HepG2 (cell line): ENCODE results near the gene EIF4E1B. TPM values are rescaled to one million over a fixed set of nuclear protein-coding genes. Genes with fewer than 3 reads are reported as not detected.

ENCODE experiments used
- ATAC-seq: fragments of 200-7000 bp; cut with Tn5 transposase; 3 replicates; pipeline ENCODE4 v1.9.1; 2020; ENCODE audit warnings: mild to moderate bottlenecking, moderate library complexity
- BruUV-seq: library from RNA; stranded (reverse); fragments of 400-500 nt; replicated peaks from 2 replicates; lab custom pipeline; 2021; lab: Mats Ljungman, UMichigan
- CTCF ChIA-PET: fragments of 300-600 bp; formaldehyde crosslinking; extraction: SDS; loops from one replicate; lab custom pipeline; 2021; ENCODE audit warnings: low total read pairs, inconsistent platforms, low intra/inter-chr PET ratio; lab: Yijun Ruan, JAX
- POLR2A ChIA-PET: fragments of 350-600 bp; sonication (Branson Sonifier 250); formaldehyde crosslinking; loops from one replicate; lab custom pipeline; 2020; ENCODE audit warnings: antibody characterized with exemption, inconsistent platforms; lab: Yijun Ruan, JAX
- DNase-seq: peaks from one replicate; pipeline ENCODE4 v3.0.0-alpha.2; 2015; ENCODE audit warnings: low spot score
- FAIRE-seq: peaks from 3 replicates; lab custom pipeline; 2011; peaks lifted over from hg19 to GRCh38; lab: Jason Lieb, UNC
- H2AFZ ChIP-seq: one replicate; pipeline ENCODE4 v1.6.1; 2011; ENCODE audit warnings: low read length, inconsistent platforms
- H3K27ac ChIP-seq: fragments of 300-600 bp; 3 replicates; pipeline ENCODE4 v1.8.0; 2011; ENCODE audit warnings: mixed run types, mild to moderate bottlenecking, mixed read lengths, low read length, inconsistent platforms; ENCODE audit not compliant: insufficient read depth; ENCODE audit errors: extremely low read length
- H3K27me3 ChIP-seq, 2 experiments: fragments of 200-600 bp in 1 of 2; 2 replicates in 1 of 2; 3 replicates in 1 of 2; pipeline versions ENCODE4 v1.6.0 to v1.8.0; 2011; ENCODE audit warnings: low read length in 2 of 2, mild to moderate bottlenecking in 2 of 2, moderate library complexity in 2 of 2, inconsistent platforms in 1 of 2; ENCODE audit not compliant: insufficient read depth in 2 of 2, control insufficient read depth in 1 of 2
- H3K36me3 ChIP-seq, 2 experiments: fragments of 200-600 bp in 1 of 2; replicated peaks in 1 of 2; 2 replicates in 1 of 2; 3 replicates in 1 of 2; pipeline versions ENCODE4 v1.5.1 to v1.8.0; 2011; ENCODE audit warnings: low read length in 2 of 2, inconsistent platforms in 1 of 2; ENCODE audit not compliant: insufficient read depth in 2 of 2, control insufficient read depth in 1 of 2
- H3K4me1 ChIP-seq: 2 replicates; pipeline ENCODE4 v1.5.1; 2012; ENCODE audit warnings: low read length, inconsistent platforms; ENCODE audit not compliant: insufficient read depth
- H3K4me2 ChIP-seq: 2 replicates; pipeline ENCODE4 v1.6.0; 2011; ENCODE audit warnings: low read depth, low read length, inconsistent platforms
- H3K4me3 ChIP-seq, 3 experiments: fragments of 200-600 bp in 1 of 3; sonication (generic), shearing (Covaris generic) in 1 of 3; replicated peaks in 1 of 3; 2 replicates each; pipeline ENCODE4 v1.5.1; 2011 to 2016; ENCODE audit warnings: low read length in 3 of 3, inconsistent platforms in 2 of 3, low read depth in 2 of 3, mild to moderate bottlenecking in 2 of 3, control low read depth in 1 of 3, mixed read lengths in 1 of 3; ENCODE audit not compliant: insufficient read depth in 1 of 3
- H3K79me2 ChIP-seq: one replicate; pipeline ENCODE4 v1.6.1; 2011; ENCODE audit warnings: low read length, inconsistent platforms; ENCODE audit not compliant: insufficient read depth
- H3K9ac ChIP-seq: 2 replicates; pipeline ENCODE4 v1.6.0; 2011; ENCODE audit warnings: mild to moderate bottlenecking, low read depth, low read length, inconsistent platforms; ENCODE audit not compliant: insufficient read depth
- H3K9me3 ChIP-seq: 2 replicates; pipeline ENCODE4 v1.5.1; 2012; ENCODE audit warnings: mild to moderate bottlenecking, low read length
- H4K20me1 ChIP-seq: 2 replicates; pipeline ENCODE4 v1.6.0; 2011; ENCODE audit warnings: inconsistent platforms, mild to moderate bottlenecking, low read length, moderate library complexity; ENCODE audit not compliant: insufficient read depth
- ARNTL ChIP-seq: sonication (generic); formaldehyde crosslinking; IDR thresholded peaks from 2 replicates; pipeline ENCODE4 v1.4.0; 2020; ENCODE audit warnings: mild to moderate bottlenecking, missing genetic modification reagents
- BHLHE40 ChIP-seq: IDR thresholded peaks from 2 replicates; pipeline ENCODE4 v1.6.1; 2011; ENCODE audit warnings: low read length, improper control_type of control experiment
- GABPB1 ChIP-seq: IDR thresholded peaks from 2 replicates; pipeline ENCODE4 v1.6.1; 2016; ENCODE audit warnings: mild to moderate bottlenecking, missing genetic modification reagents, moderate library complexity, missing compliant biosample characterization
- GATA4 ChIP-seq: sonication (generic); IDR thresholded peaks from 2 replicates; pipeline ENCODE4 v1.6.1; 2016; ENCODE audit warnings: antibody characterized with exemption, low read depth, borderline replicate concordance
- KLF12 ChIP-seq: sonication (generic); formaldehyde crosslinking; IDR thresholded peaks from 2 replicates; pipeline ENCODE4 v1.4.0; 2020; ENCODE audit warnings: missing genetic modification reagents, borderline replicate concordance
- MEIS2 ChIP-seq: sonication (generic); formaldehyde crosslinking; IDR thresholded peaks from 2 replicates; pipeline ENCODE4 v1.9.0; 2021; ENCODE audit warnings: mild to moderate bottlenecking, missing genetic modification reagents
- NR2F1 ChIP-seq, 2 experiments: fragments of 450-650 bp in 1 of 2; formaldehyde crosslinking in 1 of 2; IDR thresholded peaks; 2 replicates each; pipeline versions ENCODE4 v1.5.0 to v1.6.1; 2016 to 2020; ENCODE audit warnings: mild to moderate bottlenecking in 1 of 2, missing compliant biosample characterization in 1 of 2, missing genetic modification reagents in 1 of 2, moderate library complexity in 1 of 2
- TMF1 ChIP-seq: sonication (generic); formaldehyde crosslinking; IDR thresholded peaks from 2 replicates; pipeline ENCODE4 v1.8.1; 2022; ENCODE audit warnings: low read depth, missing genetic modification reagents
- WGBS: methylation state at CpG from one replicate; pipeline ENCODE4 v1.1.6; 2017; ENCODE audit warnings: low lambda C conversion rate; 5-methylcytosine and 5-hydroxymethylcytosine counted together
- in situ Hi-C: cut with HindIII; loops from 2 replicates; pipeline ENCODE4 v1.10.0; 2017; ENCODE audit warnings: low pct_unique_long_range_greater_than_20kb; ENCODE audit not compliant: extremely low pct_ligation_motif_present
- intact Hi-C: fragments of 100-400 bp; cut with micrococcal nuclease; formaldehyde crosslinking; loops from one replicate; pipeline ENCODE4 v1.10.0; 2022; ENCODE audit not compliant: unreplicated experiment
- polyA plus RNA-seq, 8 experiments: library from polyadenylated mRNA; depleted of rRNA in 3 of 8; stranded (reverse) in 7 of 8; unstranded in 1 of 8; fragments of >200 nt; fragmentation: Illumina TruSeq in 4 of 8; extraction: Trizol in 4 of 8; gene quantifications; 2 replicates each; pipeline versions ENCODE4 v1.2.1 to v1.2.3, GENCODE V29; 2011 to 2016; ENCODE audit warnings: low read depth in 4 of 8, missing spikeins in 1 of 8, mixed read lengths in 1 of 8; ENCODE audit not compliant: insufficient read depth in 1 of 8
- total RNA-seq, 5 experiments: library from RNA; depleted of rRNA; stranded (reverse); fragments of >200 nt; fragmentation: Illumina TruSeq; extraction: Trizol; gene quantifications; 2 replicates each; pipeline ENCODE4 v1.2.3, GENCODE V29; 2016; ENCODE audit warnings: low read depth in 1 of 5
- TF ChIP-seq, protein P1 (sequence below): sonication (generic); formaldehyde crosslinking; IDR thresholded peaks from 2 replicates; pipeline ENCODE4 v1.8.0; 2022; ENCODE audit warnings: missing genetic modification reagents, mild to moderate bottlenecking, moderate library complexity, borderline replicate concordance
- TF ChIP-seq, protein P2 (sequence below): sonication (generic); formaldehyde crosslinking; IDR thresholded peaks from 2 replicates; pipeline ENCODE4 v1.4.0; 2020; ENCODE audit warnings: missing genetic modification reagents
- TF ChIP-seq, protein P3 (sequence below): IDR thresholded peaks from 2 replicates; pipeline ENCODE4 v1.6.1; 2016
- TF ChIP-seq, protein P4 (sequence below), 2 experiments: sonication (generic) in 1 of 2; formaldehyde crosslinking in 1 of 2; IDR thresholded peaks; 2 replicates each; pipeline versions ENCODE4 v1.6.1 to v1.9.0; 2014 to 2022; ENCODE audit warnings: antibody characterized with exemption in 1 of 2, borderline replicate concordance in 1 of 2, inconsistent platforms in 1 of 2, low read depth in 1 of 2, missing genetic modification reagents in 1 of 2

The EIF4E1B gene
- total and polyA plus RNA-seq, 2 of the 13 experiments (the other 11 are each of a cell fraction or from before 2014, with no cell fraction given): not detected

DNA sequence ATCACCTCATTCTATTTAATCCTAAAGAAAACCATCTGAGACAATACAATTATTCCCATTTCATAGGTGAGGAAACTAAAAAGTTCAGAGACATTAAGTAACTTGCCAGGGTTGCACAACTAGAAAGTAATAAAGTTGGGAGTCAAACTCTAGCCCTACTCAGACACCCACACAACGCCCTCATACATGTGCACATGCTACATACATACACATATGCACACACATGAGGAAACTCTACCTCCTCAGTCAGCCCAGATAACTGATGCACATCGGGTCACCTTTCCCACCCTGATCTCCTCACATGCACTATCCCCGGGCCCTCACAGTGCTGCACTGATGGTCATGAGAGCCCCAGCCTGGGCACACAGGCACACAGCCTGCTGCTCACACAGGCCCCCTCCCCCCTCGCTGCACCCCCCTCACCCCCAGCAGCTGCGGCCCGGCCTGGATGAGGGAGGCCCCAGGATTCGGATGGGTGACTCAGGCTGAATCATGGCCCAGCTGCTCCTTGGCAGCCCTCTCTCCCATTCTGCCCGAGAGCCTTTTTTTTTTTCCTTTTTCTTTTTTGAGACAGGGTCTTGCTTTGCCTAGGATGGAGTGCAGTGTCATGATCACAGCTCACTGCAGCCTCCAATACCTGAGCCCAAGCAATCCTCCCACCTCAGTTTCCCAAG is 15.5 kb upstream of the EIF4E1B start:
- POLR2A ChIA-PET: no interaction called here
- ATAC-seq (no peak), DNase-seq (no peak), FAIRE-seq (no peak)
- Histone ChIP-seq H3K9me3 (no peaks in the 10 kb centered on the region), H4K20me1 (no peaks in the 10 kb centered on the region), H3K36me3 (no peaks in the 10 kb centered on the region), H3K27me3 (peaks cover 5 to 27% of the 10 kb centered on the region in 2 experiments), H3K27ac (no peak overlapping the region), H3K9ac (no peak overlapping the region), H3K4me1 (no peaks in the 10 kb centered on the region), H3K4me2 (no peak overlapping the region), H2AFZ (no peak overlapping the region), H3K4me3 (no peak overlapping the region), H3K79me2 (no peaks in the 10 kb centered on the region)
- BruUV-seq: no TSS peak
- intact Hi-C loops: no loop called here
- CTCF ChIA-PET: no interaction called here
- 1% methylated on average over 8 of the region's 8 CpGs for WGBS
- in situ Hi-C loops: no loop called here
- TF ChIP-seq ARNTL (CRISPR knock-in tag): no peak
- TF ChIP-seq, protein P1, sequence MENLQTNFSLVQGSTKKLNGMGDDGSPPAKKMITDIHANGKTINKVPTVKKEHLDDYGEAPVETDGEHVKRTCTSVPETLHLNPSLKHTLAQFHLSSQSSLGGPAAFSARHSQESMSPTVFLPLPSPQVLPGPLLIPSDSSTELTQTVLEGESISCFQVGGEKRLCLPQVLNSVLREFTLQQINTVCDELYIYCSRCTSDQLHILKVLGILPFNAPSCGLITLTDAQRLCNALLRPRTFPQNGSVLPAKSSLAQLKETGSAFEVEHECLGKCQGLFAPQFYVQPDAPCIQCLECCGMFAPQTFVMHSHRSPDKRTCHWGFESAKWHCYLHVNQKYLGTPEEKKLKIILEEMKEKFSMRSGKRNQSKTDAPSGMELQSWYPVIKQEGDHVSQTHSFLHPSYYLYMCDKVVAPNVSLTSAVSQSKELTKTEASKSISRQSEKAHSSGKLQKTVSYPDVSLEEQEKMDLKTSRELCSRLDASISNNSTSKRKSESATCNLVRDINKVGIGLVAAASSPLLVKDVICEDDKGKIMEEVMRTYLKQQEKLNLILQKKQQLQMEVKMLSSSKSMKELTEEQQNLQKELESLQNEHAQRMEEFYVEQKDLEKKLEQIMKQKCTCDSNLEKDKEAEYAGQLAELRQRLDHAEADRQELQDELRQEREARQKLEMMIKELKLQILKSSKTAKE: no peak
- TF ChIP-seq TMF1: no peak
- TF ChIP-seq, protein P2, sequence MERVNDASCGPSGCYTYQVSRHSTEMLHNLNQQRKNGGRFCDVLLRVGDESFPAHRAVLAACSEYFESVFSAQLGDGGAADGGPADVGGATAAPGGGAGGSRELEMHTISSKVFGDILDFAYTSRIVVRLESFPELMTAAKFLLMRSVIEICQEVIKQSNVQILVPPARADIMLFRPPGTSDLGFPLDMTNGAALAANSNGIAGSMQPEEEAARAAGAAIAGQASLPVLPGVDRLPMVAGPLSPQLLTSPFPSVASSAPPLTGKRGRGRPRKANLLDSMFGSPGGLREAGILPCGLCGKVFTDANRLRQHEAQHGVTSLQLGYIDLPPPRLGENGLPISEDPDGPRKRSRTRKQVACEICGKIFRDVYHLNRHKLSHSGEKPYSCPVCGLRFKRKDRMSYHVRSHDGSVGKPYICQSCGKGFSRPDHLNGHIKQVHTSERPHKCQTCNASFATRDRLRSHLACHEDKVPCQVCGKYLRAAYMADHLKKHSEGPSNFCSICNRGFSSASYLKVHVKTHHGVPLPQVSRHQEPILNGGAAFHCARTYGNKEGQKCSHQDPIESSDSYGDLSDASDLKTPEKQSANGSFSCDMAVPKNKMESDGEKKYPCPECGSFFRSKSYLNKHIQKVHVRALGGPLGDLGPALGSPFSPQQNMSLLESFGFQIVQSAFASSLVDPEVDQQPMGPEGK (CRISPR knock-in tag): no peak
- no peak for TF ChIP-seq KLF12 (CRISPR knock-in tag)
- TF ChIP-seq MEIS2: no peak
- TF ChIP-seq BHLHE40: no peak
- TF ChIP-seq NR2F1 (CRISPR knock-in tag; IDR thresholded peaks at IDR 0.05): no peak
- TF ChIP-seq GATA4: no peak
- TF ChIP-seq, protein P3, sequence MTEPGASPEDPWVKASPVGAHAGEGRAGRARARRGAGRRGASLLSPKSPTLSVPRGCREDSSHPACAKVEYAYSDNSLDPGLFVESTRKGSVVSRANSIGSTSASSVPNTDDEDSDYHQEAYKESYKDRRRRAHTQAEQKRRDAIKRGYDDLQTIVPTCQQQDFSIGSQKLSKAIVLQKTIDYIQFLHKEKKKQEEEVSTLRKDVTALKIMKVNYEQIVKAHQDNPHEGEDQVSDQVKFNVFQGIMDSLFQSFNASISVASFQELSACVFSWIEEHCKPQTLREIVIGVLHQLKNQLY (CRISPR knock-in tag): no peak
- TF ChIP-seq GABPB1 (CRISPR knock-in tag): no peak
- TF ChIP-seq, protein P4, sequence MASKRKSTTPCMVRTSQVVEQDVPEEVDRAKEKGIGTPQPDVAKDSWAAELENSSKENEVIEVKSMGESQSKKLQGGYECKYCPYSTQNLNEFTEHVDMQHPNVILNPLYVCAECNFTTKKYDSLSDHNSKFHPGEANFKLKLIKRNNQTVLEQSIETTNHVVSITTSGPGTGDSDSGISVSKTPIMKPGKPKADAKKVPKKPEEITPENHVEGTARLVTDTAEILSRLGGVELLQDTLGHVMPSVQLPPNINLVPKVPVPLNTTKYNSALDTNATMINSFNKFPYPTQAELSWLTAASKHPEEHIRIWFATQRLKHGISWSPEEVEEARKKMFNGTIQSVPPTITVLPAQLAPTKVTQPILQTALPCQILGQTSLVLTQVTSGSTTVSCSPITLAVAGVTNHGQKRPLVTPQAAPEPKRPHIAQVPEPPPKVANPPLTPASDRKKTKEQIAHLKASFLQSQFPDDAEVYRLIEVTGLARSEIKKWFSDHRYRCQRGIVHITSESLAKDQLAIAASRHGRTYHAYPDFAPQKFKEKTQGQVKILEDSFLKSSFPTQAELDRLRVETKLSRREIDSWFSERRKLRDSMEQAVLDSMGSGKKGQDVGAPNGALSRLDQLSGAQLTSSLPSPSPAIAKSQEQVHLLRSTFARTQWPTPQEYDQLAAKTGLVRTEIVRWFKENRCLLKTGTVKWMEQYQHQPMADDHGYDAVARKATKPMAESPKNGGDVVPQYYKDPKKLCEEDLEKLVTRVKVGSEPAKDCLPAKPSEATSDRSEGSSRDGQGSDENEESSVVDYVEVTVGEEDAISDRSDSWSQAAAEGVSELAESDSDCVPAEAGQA (IDR thresholded peaks at IDR 0.05; ENCODE audit: low read depth): no peak
- TF ChIP-seq, protein P4 (CRISPR knock-in tag; IDR thresholded peaks at IDR 0.05; ENCODE audit: borderline replicate concordance): no peak
